NCI-H226 (cell line): ENCODE data around the gene TTLL10.

Source experiments
- DNase-seq: peaks from one replicate; pipeline ENCODE4 v3.0.0-alpha.2; 2015

TTLL10 gene

GRCh38 chr1:1237874-1238701, 64.4 kb downstream of the TTLL10 start:
- DNase-seq: no peak

- DNase-seq: no peak
Measured at GRCh38 chr1:1238702-1239178, 65.1 kb downstream of the TTLL10 start.

GRCh38 chr1:1239227-1239613, 65.5 kb downstream of the TTLL10 start:
- no peak for DNase-seq

GRCh38 chr1:1239614-1240347, 66.1 kb downstream of the TTLL10 start:
- DNase-seq: no peak

- DNase-seq: no peak
Measured at GRCh38 chr1:1240348-1240732, 66.7 kb downstream of the TTLL10 start.

GRCh38 chr1:1240822-1241587, 67.3 kb downstream of the TTLL10 start:
- DNase-seq: peak; percentile 24

DNA sequence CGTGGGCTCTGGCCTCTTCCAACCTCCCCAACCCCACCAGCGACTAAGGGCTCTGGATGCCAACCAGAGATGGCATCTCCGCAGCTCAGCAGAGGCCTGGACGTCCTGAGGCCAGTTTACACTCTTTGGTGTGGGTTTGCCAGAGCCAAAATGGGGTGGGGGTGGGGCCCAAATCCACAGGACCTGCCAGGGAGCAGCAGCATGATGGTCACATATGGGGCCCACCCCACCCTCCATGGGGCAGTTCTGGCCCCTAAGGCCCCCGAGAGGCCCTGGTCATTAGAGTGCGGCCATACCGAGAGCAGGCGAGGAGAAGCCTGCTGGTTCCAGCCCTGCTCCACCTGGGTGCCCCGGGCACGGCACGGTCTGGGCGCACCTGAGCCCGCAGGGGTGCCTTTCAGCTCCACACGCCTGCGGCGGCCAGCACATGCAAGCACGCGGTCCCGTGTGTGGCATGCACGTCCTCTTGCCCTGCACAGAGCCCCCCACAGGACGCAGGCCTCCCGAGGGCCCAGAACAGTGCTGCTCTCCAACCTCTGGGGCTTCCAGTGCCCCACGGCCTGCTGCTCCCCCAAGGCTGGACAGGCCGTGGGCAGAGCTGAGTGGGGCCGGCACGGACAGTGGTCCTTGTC, 68.0 kb downstream of the TTLL10 start:
- DNase-seq: no peak

DNA sequence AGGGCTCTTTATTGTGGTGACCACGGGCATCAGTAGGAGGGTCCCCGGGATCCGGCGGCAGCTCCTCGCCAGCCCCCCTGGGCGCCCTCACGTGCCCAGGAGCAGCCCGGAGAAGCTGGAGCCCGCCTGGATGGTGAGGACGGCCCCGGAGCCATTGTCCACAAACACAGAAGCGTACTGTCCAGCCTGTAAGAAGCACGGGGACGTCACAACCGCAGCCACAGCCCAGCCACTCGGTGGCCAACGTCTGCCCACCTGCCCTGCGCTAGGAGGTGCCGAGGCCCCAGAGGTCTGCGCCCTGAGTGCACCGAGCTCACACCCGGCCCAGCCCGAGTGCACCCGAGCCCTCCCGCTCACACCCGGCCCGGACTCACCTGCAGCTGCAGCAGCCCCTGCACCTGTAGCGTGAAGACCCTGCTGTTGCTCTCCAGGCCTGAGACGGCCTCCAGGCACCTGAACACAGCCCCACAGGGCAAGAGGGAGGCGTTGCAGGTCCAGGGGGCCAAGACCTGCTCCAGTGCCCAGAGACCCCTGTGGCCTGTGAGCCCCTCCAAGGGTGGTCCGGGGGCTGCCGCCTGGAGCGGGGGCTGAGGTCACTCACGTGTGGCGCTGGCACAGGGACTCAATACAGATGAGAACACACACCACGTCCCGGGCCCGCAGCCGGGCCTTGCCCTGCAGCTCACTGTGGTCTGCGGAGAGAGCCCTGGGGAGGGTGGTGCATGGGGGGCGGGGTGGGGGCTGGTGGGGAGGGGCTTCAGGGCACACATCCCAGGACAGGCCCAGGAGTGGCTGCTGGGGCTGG, 69.0 kb downstream of the TTLL10 start:
- no peak for DNase-seq

GRCh38 chr1:1243266-1243660, 69.6 kb downstream of the TTLL10 start:
- no peak for DNase-seq

DNA sequence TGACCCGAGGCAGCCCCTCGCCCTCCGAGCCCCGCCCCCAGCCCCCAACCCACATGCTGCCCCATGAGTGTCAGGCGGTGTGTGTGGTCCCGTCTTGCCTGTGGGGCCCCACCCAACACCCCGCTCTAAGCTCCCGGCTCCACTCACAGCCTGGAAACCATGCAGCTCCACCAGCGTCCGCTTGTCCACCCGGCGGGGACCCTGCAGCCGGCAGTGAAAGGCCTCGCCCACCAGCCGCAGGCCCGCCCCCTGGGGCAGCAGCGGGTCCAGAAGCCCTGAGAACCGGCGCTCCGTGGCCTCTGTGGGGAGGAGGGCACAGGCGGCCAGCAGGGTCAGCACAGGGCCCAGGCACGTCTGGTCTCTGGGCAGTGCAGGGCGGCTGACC, 70.1 kb downstream of the TTLL10 start:
- no peak for DNase-seq

- DNase-seq: no peak
Measured at GRCh38 chr1:1244192-1244811, 70.6 kb downstream of the TTLL10 start.

GRCh38 chr1:1245178-1245816, 71.6 kb downstream of the TTLL10 start:
- DNase-seq: no peak

DNA sequence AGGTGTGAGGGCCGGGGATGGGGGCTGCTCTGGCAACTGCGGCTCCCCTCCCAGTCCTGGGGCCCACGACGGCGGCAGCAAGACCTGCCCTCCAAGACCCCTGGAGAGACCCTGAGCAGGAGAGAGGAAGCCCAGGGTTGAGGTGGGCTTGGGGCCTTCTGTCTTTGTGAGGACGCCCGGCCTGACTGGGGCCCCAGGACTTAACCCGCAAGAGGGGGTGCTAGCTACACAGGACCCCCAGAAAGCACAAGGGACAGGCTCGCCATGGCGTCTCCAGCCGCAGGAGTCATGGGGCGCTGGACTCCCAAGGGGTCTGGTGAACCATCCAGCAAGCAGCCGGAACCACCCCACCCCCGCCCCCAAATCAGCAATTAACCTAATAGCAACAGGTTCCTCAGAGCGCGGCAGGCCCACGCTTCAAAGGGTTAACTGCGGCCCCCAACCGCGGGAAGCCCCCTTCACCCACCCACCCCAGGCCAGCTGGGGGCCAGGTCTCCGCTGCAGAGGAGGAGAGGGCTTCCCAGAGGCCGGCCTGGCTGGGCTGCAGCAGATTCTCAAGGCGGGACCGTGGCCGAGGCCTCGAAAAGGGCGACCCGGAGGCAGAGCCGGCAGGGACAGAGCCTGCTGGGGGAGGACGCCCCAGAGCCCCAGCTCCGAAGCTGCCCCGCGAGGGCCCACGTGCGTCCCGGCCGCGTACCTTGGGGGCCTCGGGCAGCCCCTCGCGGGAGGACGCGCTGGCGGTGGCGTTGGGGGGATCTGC, 72.3 kb downstream of the TTLL10 start:
- no peak for DNase-seq

GRCh38 chr1:1246577-1247340, 73.1 kb downstream of the TTLL10 start, which contains the start of gene C1QTNF12:
C1QTNF12 (minus strand) TSS chr1:1246722; CDS start chr1:1246690, 32 bp downstream.
- DNase-seq: no peak

GRCh38 chr1:1247341-1247913, 73.7 kb downstream of the TTLL10 start:
- DNase-seq: no peak
